ENCODE measurements around the gene NCAM2. TPM values are rescaled to one million over a fixed set of nuclear protein-coding genes. Genes with fewer than 3 reads are reported as not detected.

Gene NCAM2
- total RNA-seq, 4 donors from 2014 or later = 0.31 to 2.3 (median 1.7) TPM

DNA sequence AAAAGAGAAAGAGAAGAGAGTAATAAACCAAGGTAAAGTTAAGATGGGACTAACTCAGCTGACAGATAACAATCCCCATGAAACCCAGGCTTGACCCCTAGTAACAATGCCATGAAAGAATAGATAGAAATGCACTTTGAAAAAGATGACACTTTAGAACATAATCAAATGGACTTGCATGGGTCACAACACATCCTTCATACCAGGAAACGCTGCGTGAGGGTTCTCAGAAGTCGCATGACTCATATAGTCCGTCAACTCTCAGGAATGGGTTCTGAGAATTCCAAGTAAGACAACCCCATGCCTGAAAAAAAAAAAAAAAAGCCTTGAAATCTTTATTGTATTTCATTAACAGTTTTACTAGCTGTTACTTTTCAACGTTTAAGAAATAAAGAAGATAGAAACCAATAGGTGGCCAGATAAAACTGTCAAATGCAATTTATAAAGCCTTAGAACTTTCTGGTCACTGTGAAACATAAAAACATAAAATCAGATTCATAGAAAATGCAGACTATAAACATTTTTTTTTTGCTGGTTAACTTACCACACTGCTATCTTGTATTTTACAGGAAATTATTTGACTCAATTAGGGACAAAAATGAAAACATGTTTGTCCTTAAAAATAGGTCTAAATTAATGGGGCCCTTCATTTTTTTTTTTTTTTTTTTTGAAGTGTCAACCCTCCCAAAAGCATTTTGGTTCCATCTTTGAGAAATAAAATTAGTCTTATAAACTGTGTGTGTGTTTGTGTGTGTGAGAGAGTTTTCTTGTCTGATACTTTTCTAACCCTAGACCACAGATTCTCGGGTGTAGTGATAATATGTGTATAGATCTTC, 202.1 kb downstream of the NCAM2 start:
- DNase-seq (ENCODE audit: low spot score) (peak; percentile 55), ATAC-seq (ENCODE audit: low FRiP score) (peak; percentile 86)
- no peak for TF ChIP-seq CTCF (IDR thresholded peaks at IDR 0.05)

GRCh38 chr21:21200939-21201615, 202.9 kb downstream of the NCAM2 start:
- peak; percentile 56 for ATAC-seq (ENCODE audit: low FRiP score)
- DNase-seq (ENCODE audit: low spot score) = no peak
- TF ChIP-seq CTCF (IDR thresholded peaks at IDR 0.05) = no peak

GRCh38 chr21:21203822-21204339, 205.7 kb downstream of the NCAM2 start:
- no peak for TF ChIP-seq CTCF (IDR thresholded peaks at IDR 0.05)
- DNase-seq (ENCODE audit: low spot score) (no peak), ATAC-seq (ENCODE audit: low FRiP score) (no peak)

DNA sequence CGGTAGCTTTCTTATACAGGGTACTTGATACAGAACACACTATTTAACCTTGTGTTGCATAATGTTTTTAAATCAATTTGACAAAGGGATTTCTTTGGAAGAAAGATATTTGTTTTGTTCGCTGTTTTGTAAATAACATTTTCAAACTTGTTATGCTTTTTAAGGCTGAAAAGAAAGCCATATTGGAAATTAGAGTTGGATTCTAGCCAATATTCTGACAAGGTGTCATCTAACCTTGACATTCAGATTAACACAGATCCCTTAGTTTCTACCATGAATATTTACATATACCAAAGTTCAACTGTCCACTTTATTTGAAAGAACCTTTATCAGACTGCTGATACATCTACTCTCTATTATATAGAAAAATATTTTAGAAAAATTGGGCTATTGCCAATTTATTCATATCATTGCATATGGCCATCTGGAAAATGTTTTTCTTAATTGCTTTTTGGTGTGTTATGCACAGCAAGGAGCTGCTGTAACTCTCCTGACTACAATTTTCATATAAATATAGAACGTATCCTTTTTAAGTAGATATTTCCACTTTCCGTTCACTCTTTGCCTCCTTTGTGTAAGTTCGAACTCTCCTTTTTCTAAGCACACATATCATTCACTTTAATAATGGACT, 206.3 kb downstream of the NCAM2 start:
- ATAC-seq (ENCODE audit: low FRiP score) (no peak), DNase-seq (ENCODE audit: low spot score) (no peak)
- no peak for TF ChIP-seq CTCF (IDR thresholded peaks at IDR 0.05)

- TF ChIP-seq CTCF (IDR thresholded peaks at IDR 0.05) = no peak
- ATAC-seq (ENCODE audit: low FRiP score) = no peak
- no peak for DNase-seq (ENCODE audit: low spot score)
These were observed 207.4 kb downstream of the NCAM2 start for GRCh38 chr21:21205604-21206003.

DNA sequence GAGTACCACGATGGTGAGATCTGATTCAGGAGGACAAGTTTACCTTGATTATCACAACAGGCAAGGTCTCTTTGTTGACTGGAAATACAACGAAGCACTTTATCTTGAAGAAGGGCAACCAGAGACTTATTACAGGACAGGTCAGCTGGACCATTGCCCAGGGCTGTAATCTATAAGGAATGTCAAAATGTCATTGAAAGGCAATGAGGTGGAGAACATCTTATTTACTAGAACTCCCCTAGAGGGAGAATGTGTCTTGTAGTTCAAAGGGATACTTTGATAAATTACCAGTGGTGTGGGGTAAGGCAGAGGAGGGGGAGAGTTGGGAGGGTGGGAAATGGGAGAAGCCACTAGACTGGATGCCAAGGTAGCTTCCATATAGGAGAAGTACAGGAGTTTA, 212.3 kb downstream of the NCAM2 start:
- ATAC-seq (ENCODE audit: low FRiP score) (no peak), DNase-seq (ENCODE audit: low spot score) (no peak)
- TF ChIP-seq CTCF (IDR thresholded peaks at IDR 0.05) = no peak
